KMS-11 (cell line): ENCODE measurements around the gene FBXO41.

Experiments
- H2AFZ ChIP-seq: fragments of 200-600 bp; sonication (generic); 2 replicates; pipeline ENCODE4 v1.6.1; 2016; ENCODE audit warnings: antibody characterized with exemption, mixed run types, low read depth
- H3K27ac ChIP-seq: fragments of 200-600 bp; sonication (generic); 2 replicates; pipeline ENCODE4 v1.6.1; 2016; ENCODE audit warnings: mild to moderate bottlenecking, mixed run types
- H3K27me3 ChIP-seq: fragments of 200-600 bp; sonication (generic); 2 replicates; pipeline ENCODE4 v1.6.1; 2017; ENCODE audit warnings: mild to moderate bottlenecking, low read depth, mixed run types, moderate library complexity; ENCODE audit not compliant: insufficient read depth
- H3K36me3 ChIP-seq: fragments of 200-600 bp; sonication (generic); 2 replicates; pipeline ENCODE4 v1.6.1; 2017; ENCODE audit warnings: mild to moderate bottlenecking, mixed run types; ENCODE audit not compliant: insufficient read depth
- H3K4me1 ChIP-seq: fragments of 200-600 bp; sonication (generic); 2 replicates; pipeline ENCODE4 v1.6.1; 2016; ENCODE audit warnings: mild to moderate bottlenecking, low read depth, mixed run types; ENCODE audit not compliant: poor library complexity, severe bottlenecking
- H3K4me2 ChIP-seq: fragments of 200-600 bp; sonication (generic); 2 replicates; pipeline ENCODE4 v1.7.0; 2016; ENCODE audit warnings: mild to moderate bottlenecking, mixed run types
- H3K4me3 ChIP-seq: fragments of 200-600 bp; sonication (generic); IDR thresholded peaks from 2 replicates; pipeline ENCODE4 v1.6.1; 2017; ENCODE audit warnings: low read depth, low read length, mixed read lengths; ENCODE audit not compliant: insufficient read depth
- H3K79me2 ChIP-seq: fragments of 200-600 bp; sonication (generic); 2 replicates; pipeline ENCODE4 v1.6.1; 2016; ENCODE audit warnings: low read depth, mixed run types; ENCODE audit not compliant: insufficient read depth
- H3K9ac ChIP-seq: fragments of 200-600 bp; sonication (generic); 2 replicates; pipeline ENCODE4 v1.6.1; 2016; ENCODE audit warnings: mild to moderate bottlenecking, mixed run types
- H4K20me1 ChIP-seq: fragments of 200-600 bp; sonication (generic); 2 replicates; pipeline ENCODE4 v1.6.1; 2016; ENCODE audit warnings: mild to moderate bottlenecking, mixed run types; ENCODE audit not compliant: insufficient read depth
- TF ChIP-seq, protein P1 (sequence below): fragments of 200-600 bp; sonication (generic); conservative IDR thresholded peaks from 2 replicates; pipeline ENCODE4 v1.6.1; 2017; ENCODE audit warnings: low read depth, mild to moderate bottlenecking, antibody characterized with exemption, low read length, moderate library complexity, mixed read lengths

Gene FBXO41

DNA sequence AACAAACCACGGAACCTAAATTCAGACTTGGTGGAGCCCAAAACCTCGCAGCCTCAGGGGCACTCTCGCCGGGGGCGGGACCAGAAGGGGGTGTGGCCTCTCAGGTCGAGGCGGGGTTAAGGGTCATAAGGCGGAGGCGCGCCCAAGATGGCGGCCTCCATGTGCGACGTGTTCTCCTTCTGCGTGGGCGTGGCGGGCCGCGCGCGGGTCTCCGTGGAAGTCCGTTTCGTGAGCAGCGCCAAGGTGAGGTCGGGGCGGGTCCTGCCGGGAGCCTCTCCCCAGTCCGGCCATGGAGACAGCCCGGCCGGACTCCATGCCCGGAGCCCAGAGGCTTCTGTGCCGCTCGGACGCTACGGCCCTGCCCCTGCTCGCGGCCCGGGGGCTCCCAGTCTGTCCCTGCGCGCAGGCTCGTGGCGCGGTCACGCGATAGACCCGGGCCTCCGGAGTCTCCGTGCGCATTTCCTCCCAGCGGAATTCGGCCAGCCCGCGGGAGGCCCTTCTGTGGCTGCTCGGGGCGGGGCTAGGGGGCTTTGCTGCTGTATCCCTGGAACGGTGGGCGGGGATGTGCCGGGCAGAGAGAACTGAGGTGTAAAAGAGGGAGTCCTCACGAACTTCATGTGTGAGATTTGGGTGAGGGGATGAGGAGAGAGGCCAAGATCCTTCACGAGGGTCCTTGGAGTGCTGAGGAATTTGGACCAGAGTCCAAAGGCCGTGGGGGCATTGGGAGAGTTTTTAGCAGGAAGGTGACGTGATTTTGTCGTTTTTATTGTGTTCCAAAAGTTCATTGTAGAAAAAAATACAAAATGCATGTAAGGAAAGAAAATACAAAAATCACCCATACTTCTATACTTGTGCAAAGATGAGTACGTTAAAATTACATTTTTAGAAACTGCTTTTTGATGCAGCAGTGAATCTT is 69.9 kb downstream of the FBXO41 start, which contains the start of gene SMYD5:
SMYD5 (plus strand) TSS at position 126 of the 916 bp plus-strand sequence; CDS start at position 148, 22 bp downstream.
- H3K4me2 ChIP-seq: peak within 1 kb of the TSS; percentile 61
- peak within 1 kb of the TSS; percentile 79 for H3K4me3 ChIP-seq
- H4K20me1 ChIP-seq: no peaks in the 10 kb centered on the region
- H3K4me1 ChIP-seq: peaks cover 27% of the 10 kb centered on the region
- TF ChIP-seq, protein P1, sequence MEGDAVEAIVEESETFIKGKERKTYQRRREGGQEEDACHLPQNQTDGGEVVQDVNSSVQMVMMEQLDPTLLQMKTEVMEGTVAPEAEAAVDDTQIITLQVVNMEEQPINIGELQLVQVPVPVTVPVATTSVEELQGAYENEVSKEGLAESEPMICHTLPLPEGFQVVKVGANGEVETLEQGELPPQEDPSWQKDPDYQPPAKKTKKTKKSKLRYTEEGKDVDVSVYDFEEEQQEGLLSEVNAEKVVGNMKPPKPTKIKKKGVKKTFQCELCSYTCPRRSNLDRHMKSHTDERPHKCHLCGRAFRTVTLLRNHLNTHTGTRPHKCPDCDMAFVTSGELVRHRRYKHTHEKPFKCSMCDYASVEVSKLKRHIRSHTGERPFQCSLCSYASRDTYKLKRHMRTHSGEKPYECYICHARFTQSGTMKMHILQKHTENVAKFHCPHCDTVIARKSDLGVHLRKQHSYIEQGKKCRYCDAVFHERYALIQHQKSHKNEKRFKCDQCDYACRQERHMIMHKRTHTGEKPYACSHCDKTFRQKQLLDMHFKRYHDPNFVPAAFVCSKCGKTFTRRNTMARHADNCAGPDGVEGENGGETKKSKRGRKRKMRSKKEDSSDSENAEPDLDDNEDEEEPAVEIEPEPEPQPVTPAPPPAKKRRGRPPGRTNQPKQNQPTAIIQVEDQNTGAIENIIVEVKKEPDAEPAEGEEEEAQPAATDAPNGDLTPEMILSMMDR: no peak
- H3K27me3 ChIP-seq: no peaks in the 10 kb centered on the region
- H3K27ac ChIP-seq: peak within 1 kb of the TSS; percentile 44
- peak within 1 kb of the TSS; percentile 69 for H2AFZ ChIP-seq
- H3K9ac ChIP-seq: peak within 1 kb of the TSS; percentile 86
- no peaks in the 10 kb centered on the region for H3K36me3 ChIP-seq
- H3K79me2 ChIP-seq: peaks cover 35% of the 10 kb centered on the region; the same call in 1 of the 2 replicates

DNA sequence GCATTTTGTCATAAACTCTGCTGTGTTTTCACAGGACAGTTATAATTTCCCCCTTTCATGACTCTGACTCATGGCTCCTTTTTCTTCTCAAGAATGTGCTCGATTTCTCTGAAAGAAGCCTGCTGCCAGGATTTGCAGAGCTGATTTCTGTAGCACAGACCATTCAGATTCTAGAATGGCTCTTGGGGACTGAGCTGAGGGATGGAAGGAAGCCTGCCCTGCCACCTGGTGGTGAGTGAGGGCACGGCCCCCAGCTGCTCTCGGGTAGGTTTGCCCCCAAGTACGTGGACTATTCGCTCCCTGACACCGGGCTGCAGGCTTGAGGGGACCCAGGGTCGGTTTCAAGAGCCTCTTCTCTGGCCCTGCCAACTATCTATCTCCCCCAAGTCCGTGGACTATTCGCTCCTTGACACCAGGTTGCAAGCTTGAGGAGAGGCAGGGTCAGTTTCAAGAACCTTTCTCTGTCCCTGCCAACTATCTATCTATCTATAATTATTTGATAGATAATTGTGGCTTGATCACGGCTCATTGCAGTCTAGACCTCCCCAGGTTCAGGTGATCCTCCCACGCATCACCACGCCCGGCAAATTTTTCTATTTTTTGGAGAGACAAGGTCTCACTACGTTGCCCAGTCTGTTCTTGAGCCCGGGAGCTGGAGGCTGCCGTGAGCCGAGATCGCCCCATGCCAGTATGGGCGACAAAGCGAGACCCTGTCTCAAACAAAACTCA is 71.7 kb downstream of the FBXO41 start:
- TF ChIP-seq, protein P1: peak; percentile 97
- no peaks in the 10 kb centered on the region for H3K36me3 ChIP-seq
- peaks cover 31% of the 10 kb centered on the region; the same call in 1 of the 2 replicates for H3K79me2 ChIP-seq
- 0 out of 2 replicates have a peak overlapping the region, but pooled peaks have one; percentile 15 for H3K4me2 ChIP-seq
- peak overlapping the region; percentile 1 for H3K4me3 ChIP-seq
- no peak overlapping the region for H3K27ac ChIP-seq
- H2AFZ ChIP-seq: peak overlapping the region; percentile 69
- peaks cover 27% of the 10 kb centered on the region for H3K4me1 ChIP-seq
- no peak overlapping the region for H3K9ac ChIP-seq
- no peaks in the 10 kb centered on the region for H3K27me3 ChIP-seq
- H4K20me1 ChIP-seq: no peaks in the 10 kb centered on the region

DNA sequence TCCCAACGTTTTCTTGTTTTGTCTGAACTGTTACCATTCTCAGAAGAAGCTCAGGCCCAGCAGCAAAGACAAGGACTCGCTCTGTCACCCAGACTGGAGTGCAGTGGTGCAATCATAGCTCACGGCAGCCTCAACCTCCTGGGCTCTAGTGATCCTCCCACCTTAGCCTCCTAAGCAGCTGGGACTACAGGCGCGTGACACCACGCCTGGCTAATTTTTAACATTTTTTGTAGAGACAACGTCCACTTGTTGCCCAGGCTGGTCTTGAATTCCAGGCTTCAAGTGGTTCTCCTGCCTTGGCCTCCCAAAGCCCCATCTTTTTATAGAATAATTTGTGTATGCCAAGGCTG is 72.2 kb downstream of the FBXO41 start:
- Histone ChIP-seq H4K20me1 (no peaks in the 10 kb centered on the region), H3K4me2 (no peak overlapping the region), H3K4me1 (peaks cover 27% of the 10 kb centered on the region), H3K4me3 (peak overlapping the region; percentile 1), H3K9ac (no peak overlapping the region), H3K79me2 (peaks cover 26% of the 10 kb centered on the region; the same call in 1 of the 2 replicates), H2AFZ (peak overlapping the region; percentile 69; the same call in 1 of the 2 replicates), H3K27ac (no peak overlapping the region), H3K36me3 (no peaks in the 10 kb centered on the region), H3K27me3 (no peaks in the 10 kb centered on the region)
- TF ChIP-seq, protein P1: no peak

DNA sequence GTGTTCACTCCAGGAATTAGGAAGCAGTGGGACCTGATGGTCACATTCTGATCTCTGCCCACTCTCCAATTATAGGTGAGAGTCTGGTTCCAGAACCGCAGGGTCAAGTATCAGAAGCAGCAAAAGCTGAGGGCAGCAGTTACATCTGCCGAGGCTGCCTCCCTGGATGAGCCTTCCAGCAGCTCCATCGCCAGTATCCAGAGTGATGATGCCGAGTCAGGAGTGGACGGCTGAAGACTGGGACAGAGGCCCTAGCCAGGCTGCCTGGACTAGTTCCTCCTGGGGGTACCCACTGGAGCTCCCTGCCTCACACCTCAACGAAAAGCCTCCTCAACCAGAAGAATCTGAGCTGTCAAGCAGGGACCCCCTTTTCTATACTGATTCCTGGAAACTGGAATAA is 73.6 kb downstream of the FBXO41 start:
- peaks cover 12% of the 10 kb centered on the region; the same call in 1 of the 2 replicates for H3K79me2 ChIP-seq
- H4K20me1 ChIP-seq: no peaks in the 10 kb centered on the region
- no peak overlapping the region for H3K4me3 ChIP-seq
- H2AFZ ChIP-seq: no peak overlapping the region
- no peak overlapping the region for H3K27ac ChIP-seq
- no peaks in the 10 kb centered on the region; the same call in 1 of the 2 replicates for H3K27me3 ChIP-seq
- peaks cover 24% of the 10 kb centered on the region for H3K4me1 ChIP-seq
- TF ChIP-seq, protein P1: no peak
- no peak overlapping the region for H3K9ac ChIP-seq
- no peaks in the 10 kb centered on the region for H3K36me3 ChIP-seq
- H3K4me2 ChIP-seq: no peak overlapping the region
